EL (cell line): Measurements from ENCODE around the gene DIDO1.

ENCODE experiments used
- DNase-seq: peaks from one replicate; pipeline ENCODE4 v3.0.0-alpha.2; 2016

DIDO1 gene

GRCh38 chr20:62889871-62890270 is 36.4 kb downstream of the DIDO1 start:
- DNase-seq: no peak

GRCh38 chr20:62889411-62889810 is 36.9 kb downstream of the DIDO1 start:
- no peak for DNase-seq

- no peak for DNase-seq
Observed at GRCh38 chr20:62888910-62889309, 37.4 kb downstream of the DIDO1 start.

GRCh38 chr20:62888406-62888805 is 37.9 kb downstream of the DIDO1 start:
- no peak for DNase-seq

- peak; percentile 54 for DNase-seq
Observed at GRCh38 chr20:62887860-62888239, 38.5 kb downstream of the DIDO1 start.

- peak; percentile 91 for DNase-seq
Observed at GRCh38 chr20:62887152-62887859, 39.0 kb downstream of the DIDO1 start.

GRCh38 chr20:62886709-62887058 is 39.6 kb downstream of the DIDO1 start:
- DNase-seq: no peak

- no peak for DNase-seq
Observed at GRCh38 chr20:62885896-62886708, 40.2 kb downstream of the DIDO1 start.

- no peak for DNase-seq
Observed at GRCh38 chr20:62885046-62885895, 41.0 kb downstream of the DIDO1 start.

- DNase-seq: no peak
Observed at GRCh38 chr20:62884556-62884955, 41.7 kb downstream of the DIDO1 start.

GRCh38 chr20:62882426-62882825 is 43.9 kb downstream of the DIDO1 start:
- no peak for DNase-seq

- DNase-seq: no peak
Observed at GRCh38 chr20:62881662-62882395, 44.5 kb downstream of the DIDO1 start.

- DNase-seq: no peak
Observed at GRCh38 chr20:62880935-62881661, 45.2 kb downstream of the DIDO1 start.

GRCh38 chr20:62880147-62880934 is 46.0 kb downstream of the DIDO1 start:
- DNase-seq: no peak

- no peak for DNase-seq
Observed at GRCh38 chr20:62879275-62880146, 46.8 kb downstream of the DIDO1 start.

- no peak for DNase-seq
Observed at GRCh38 chr20:62878244-62879038, 47.9 kb downstream of the DIDO1 start.

- no peak for DNase-seq
Observed at GRCh38 chr20:62876902-62877816, 49.1 kb downstream of the DIDO1 start.

- no peak for DNase-seq
Observed at GRCh38 chr20:62876501-62876901, 49.8 kb downstream of the DIDO1 start.
